ENCODE measurements around the gene MRGPRE.

DNA sequence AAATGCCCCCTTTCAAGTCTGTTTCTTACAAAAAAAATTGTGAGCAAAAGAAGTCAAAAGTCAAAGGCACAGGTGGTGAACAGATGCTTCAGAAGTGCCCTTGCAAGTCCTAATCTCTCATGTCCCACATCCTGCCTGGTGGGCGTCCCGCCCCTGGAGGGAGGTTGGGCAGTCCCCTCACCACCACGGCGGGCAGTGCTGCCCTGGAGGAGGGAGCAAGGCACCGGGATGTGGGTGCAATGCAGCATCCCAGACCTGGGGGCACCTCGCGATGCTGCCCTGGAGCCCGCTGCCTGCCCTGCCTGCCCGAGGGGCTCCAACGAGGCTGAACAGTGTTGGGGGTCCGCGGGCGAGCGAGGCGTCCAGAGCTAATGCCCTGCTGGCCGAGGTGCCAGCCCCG is 29.5 kb downstream of the MRGPRE start:
- TF ChIP-seq CTCF (IDR thresholded peaks at IDR 0.05; ENCODE audit: insufficient read depth, low read length) (no peak), SPI1 (IDR thresholded peaks at IDR 0.05; ENCODE audit: borderline replicate concordance, low read depth) (no peak)
